ENCODE results near the gene RYR2.
"Not testable (repeated sequence)": the region's sequence is repeated elsewhere in the genome, so short reads cannot be mapped to it uniquely, and the experiment has no call there.

Gene RYR2

GRCh38 chr1:237138551-237138950 is 96.6 kb downstream of the RYR2 start:
- in situ Hi-C loops (cut with MboI; ENCODE audit: low sequenced_read_pairs): no loop called here

GRCh38 chr1:237139732-237140131 is 97.7 kb downstream of the RYR2 start:
- in situ Hi-C loops (cut with MboI; ENCODE audit: low sequenced_read_pairs): no loop called here

- in situ Hi-C loops (cut with MboI; ENCODE audit: low sequenced_read_pairs): no loop called here
Measured at GRCh38 chr1:237140986-237141385, 99.0 kb downstream of the RYR2 start.

GRCh38 chr1:237141502-237141901 is 99.5 kb downstream of the RYR2 start:
- in situ Hi-C loops (cut with MboI; ENCODE audit: low sequenced_read_pairs): no loop called here

- in situ Hi-C loops (cut with MboI; ENCODE audit: low sequenced_read_pairs): no loop called here
Measured at GRCh38 chr1:237145379-237146135, 103.6 kb downstream of the RYR2 start.

GRCh38 chr1:237146241-237146640 is 104.3 kb downstream of the RYR2 start:
- in situ Hi-C loops (cut with MboI; ENCODE audit: low sequenced_read_pairs): no loop called here

- in situ Hi-C loops (cut with MboI; ENCODE audit: low sequenced_read_pairs): no loop called here
Measured at GRCh38 chr1:237149857-237150256, 107.9 kb downstream of the RYR2 start.

- in situ Hi-C loops (cut with MboI; ENCODE audit: low sequenced_read_pairs): not testable (repeated sequence)
Measured at GRCh38 chr1:237151979-237152378, 110.0 kb downstream of the RYR2 start.

- in situ Hi-C loops (cut with MboI; ENCODE audit: low sequenced_read_pairs): no loop called here
Measured at GRCh38 chr1:237152506-237153335, 110.7 kb downstream of the RYR2 start.

GRCh38 chr1:237154157-237154556 is 112.2 kb downstream of the RYR2 start:
- in situ Hi-C loops (cut with MboI; ENCODE audit: low sequenced_read_pairs): no loop called here

GRCh38 chr1:237164406-237165352 is 122.7 kb downstream of the RYR2 start:
- in situ Hi-C loops (cut with MboI; ENCODE audit: low sequenced_read_pairs): no loop called here

- in situ Hi-C loops (cut with MboI; ENCODE audit: low sequenced_read_pairs): no loop called here
Measured at GRCh38 chr1:237166086-237166485, 124.1 kb downstream of the RYR2 start.

- in situ Hi-C loops (cut with MboI; ENCODE audit: low sequenced_read_pairs): no loop called here
Measured at GRCh38 chr1:237166593-237167101, 124.7 kb downstream of the RYR2 start.

GRCh38 chr1:237170149-237170548 is 128.2 kb downstream of the RYR2 start:
- in situ Hi-C loops (cut with MboI; ENCODE audit: low sequenced_read_pairs): no loop called here

GRCh38 chr1:237171454-237172117 is 129.6 kb downstream of the RYR2 start:
- in situ Hi-C loops (cut with MboI; ENCODE audit: low sequenced_read_pairs): no loop called here

GRCh38 chr1:237172118-237172485 is 130.1 kb downstream of the RYR2 start:
- in situ Hi-C loops (cut with MboI; ENCODE audit: low sequenced_read_pairs): no loop called here

- in situ Hi-C loops (cut with MboI; ENCODE audit: low sequenced_read_pairs): no loop called here
Measured at GRCh38 chr1:237179503-237179902, 137.5 kb downstream of the RYR2 start.

- in situ Hi-C loops (cut with MboI; ENCODE audit: low sequenced_read_pairs): no loop called here
Measured at GRCh38 chr1:237180256-237180655, 138.3 kb downstream of the RYR2 start.

GRCh38 chr1:237181743-237182317 is 139.8 kb downstream of the RYR2 start:
- in situ Hi-C loops (cut with MboI; ENCODE audit: low sequenced_read_pairs): no loop called here

- in situ Hi-C loops (cut with MboI; ENCODE audit: low sequenced_read_pairs): no loop called here
Measured at GRCh38 chr1:237183963-237184540, 142.1 kb downstream of the RYR2 start.

Measured in hTERT RPE-1 (cell line).